ENCODE measurements around the gene IL1RAPL1.

- TF ChIP-seq POLR2A (IDR thresholded peaks at IDR 0.05) = no peak
- TF ChIP-seq, protein P1, sequence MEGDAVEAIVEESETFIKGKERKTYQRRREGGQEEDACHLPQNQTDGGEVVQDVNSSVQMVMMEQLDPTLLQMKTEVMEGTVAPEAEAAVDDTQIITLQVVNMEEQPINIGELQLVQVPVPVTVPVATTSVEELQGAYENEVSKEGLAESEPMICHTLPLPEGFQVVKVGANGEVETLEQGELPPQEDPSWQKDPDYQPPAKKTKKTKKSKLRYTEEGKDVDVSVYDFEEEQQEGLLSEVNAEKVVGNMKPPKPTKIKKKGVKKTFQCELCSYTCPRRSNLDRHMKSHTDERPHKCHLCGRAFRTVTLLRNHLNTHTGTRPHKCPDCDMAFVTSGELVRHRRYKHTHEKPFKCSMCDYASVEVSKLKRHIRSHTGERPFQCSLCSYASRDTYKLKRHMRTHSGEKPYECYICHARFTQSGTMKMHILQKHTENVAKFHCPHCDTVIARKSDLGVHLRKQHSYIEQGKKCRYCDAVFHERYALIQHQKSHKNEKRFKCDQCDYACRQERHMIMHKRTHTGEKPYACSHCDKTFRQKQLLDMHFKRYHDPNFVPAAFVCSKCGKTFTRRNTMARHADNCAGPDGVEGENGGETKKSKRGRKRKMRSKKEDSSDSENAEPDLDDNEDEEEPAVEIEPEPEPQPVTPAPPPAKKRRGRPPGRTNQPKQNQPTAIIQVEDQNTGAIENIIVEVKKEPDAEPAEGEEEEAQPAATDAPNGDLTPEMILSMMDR (IDR thresholded peaks at IDR 0.05) = no peak
Measured at GRCh38 chrX:29143756-29144155, 556.5 kb downstream of the IL1RAPL1 start.
